Vagina (tissue), 2 donors: Measurements from ENCODE around the gene C10orf88.

Experiments
- CTCF ChIP-seq, 3 experiments: fragments of 450-650 bp in 2 of 3; fragments of 200-600 bp in 1 of 3; sonication (generic) in 1 of 3; IDR thresholded peaks; one replicate each; pipeline ENCODE4 v1.5.1; 2017 to 2019; ENCODE audit warnings: antibody characterized with exemption in 3 of 3, mild to moderate bottlenecking in 2 of 3, moderate library complexity in 2 of 3
- POLR2A ChIP-seq, 2 donors: fragments of 450-650 bp; IDR thresholded peaks; one replicate each; pipeline ENCODE4 v1.6.1; 2017; ENCODE audit warnings: antibody characterized with exemption in 2 of 2, mild to moderate bottlenecking in 2 of 2, moderate library complexity in 2 of 2
- POLR2AphosphoS5 ChIP-seq, 2 donors: sonication (generic); formaldehyde crosslinking; IDR thresholded peaks; one replicate each; pipeline ENCODE4 v1.9.0; 2017; ENCODE audit warnings: antibody characterized with exemption in 2 of 2, mild to moderate bottlenecking in 2 of 2, low read depth in 1 of 2; ENCODE audit not compliant: insufficient read depth in 1 of 2

DNA sequence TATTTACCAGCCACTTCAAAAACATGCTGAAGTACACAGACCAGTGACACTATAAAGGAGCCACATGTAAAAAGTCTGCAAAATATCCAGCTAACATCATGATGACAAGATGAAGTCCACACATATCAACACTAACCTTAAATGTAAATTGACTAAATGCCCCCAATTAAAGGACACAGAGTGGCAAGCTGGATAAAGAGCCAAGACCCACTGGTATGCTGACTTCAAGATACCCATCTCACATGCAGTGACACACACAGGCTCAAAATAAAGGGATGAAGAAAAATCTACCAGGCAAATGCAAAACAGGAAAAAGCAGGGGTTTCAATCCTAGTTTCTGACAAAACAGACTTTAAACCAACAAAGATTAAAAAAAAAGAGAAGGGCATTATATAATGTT lies 12.9 kb upstream of the C10orf88 start:
- TF ChIP-seq POLR2A (IDR thresholded peaks at IDR 0.05) (no peak), CTCF (IDR thresholded peaks at IDR 0.05) (no peak), POLR2AphosphoS5 (IDR thresholded peaks at IDR 0.05; ENCODE audit: insufficient read depth in 1 of 2, low read depth in 1 of 2) (no peak)
